Heart left ventricle (tissue), 13 donors: ENCODE data around the gene SPPL3.

Experiments
- CTCF ChIP-seq, 12 donors: fragments of 200-600 bp; sonication (generic) in 4 of 12; IDR thresholded peaks; one replicate each; pipeline versions ENCODE4 v1.5.0 to v1.8.0; 2018 to 2022; ENCODE audit warnings: antibody characterized with exemption in 12 of 12, mild to moderate bottlenecking in 5 of 12
- POLR2A ChIP-seq, 2 donors: fragments of 450-650 bp; IDR thresholded peaks; one replicate each; pipeline ENCODE4 v1.6.1; 2017; ENCODE audit warnings: antibody characterized with exemption in 2 of 2, mild to moderate bottlenecking in 2 of 2, moderate library complexity in 2 of 2
- donor health status: ischemic (EF 13 %, LVEDD 7.1; RV severe dilation, severe dysfunction).
- donor health status: DM: no; HTN: yes; CAD: no.
- donor health status: DM: no; HTN: no; CAD: no.
- donor health status: ischemic (EF 25% LVEDD 6.9; RV normal size, moderate dysfunction).
- donor health status: ischemic (EF 25% LVEDD 5.7; RV mildly dilated, moderate dysfunction).
- donor health status: ischemic (EF 35%, LVEDD 5.7; RV mildly dilated, moderate dysfunction).
- donor health status: nonischemic (EF 11% LVEDD 7.7; RV severe dilation, severe dysfunction).
- donor health status: DM: yes; HTN: yes; CAD: no.
- donor health status: PGD.
- donor health status: ischemic (EF 29% LVEDD 5.4; RV normal size, mild dysfunction).
- donor health status: nonischemic (EF 23%, LVEDD 6.1; RV moderate dilation, normal function).

- TF ChIP-seq CTCF (IDR thresholded peaks at IDR 0.05) (no peak), POLR2A (IDR thresholded peaks at IDR 0.05) (no peak)
These were observed 18.1 kb upstream of the SPPL3 start for GRCh38 chr12:120922279-120922678.
